H1 (cell line): ENCODE data around the gene SLC6A3. TPM values are rescaled to one million over a fixed set of nuclear protein-coding genes. Genes with fewer than 3 reads are reported as not detected.

Experiments used
- EP300 ChIP-seq, 2 experiments: IDR thresholded peaks; 1 replicate in 1 of 2; 2 replicates in 1 of 2; pipeline ENCODE4 v1.6.1; 2011 to 2012; ENCODE audit warnings: low read depth in 2 of 2, low read length in 2 of 2, mild to moderate bottlenecking in 2 of 2, borderline replicate concordance in 1 of 2, inconsistent platforms in 1 of 2, moderate library complexity in 1 of 2
- polyA plus RNA-seq, 7 experiments: library from polyadenylated mRNA; depleted of rRNA in 3 of 7; stranded (reverse) in 5 of 7; unstranded in 2 of 7; fragments of >200 nt in 5 of 7; fragments of 200-250 nt in 2 of 7; gene quantifications; 1 replicate in 5 of 7; 2 replicates in 1 of 7; 4 replicates in 1 of 7; pipeline versions ENCODE4 v1.2.1 to v1.2.3, GENCODE V29; 2011 to 2013; ENCODE audit warnings: missing spikeins in 2 of 7, mixed read lengths in 2 of 7
- total RNA-seq: library from RNA; stranded (reverse); fragmentation: NEBNext Ultra II Directional; extraction: Animal tissue kit (Norgen Biotek cat#: 25700); gene quantifications from 2 replicates; pipeline ENCODE4 v1.2.1, GENCODE V29; 2021

SLC6A3 gene
- total and polyA plus RNA-seq, 2 of the 8 experiments (the other 6 are each of a cell fraction or from before 2014, with no cell fraction given), result 0.48 to 0.91 TPM

DNA sequence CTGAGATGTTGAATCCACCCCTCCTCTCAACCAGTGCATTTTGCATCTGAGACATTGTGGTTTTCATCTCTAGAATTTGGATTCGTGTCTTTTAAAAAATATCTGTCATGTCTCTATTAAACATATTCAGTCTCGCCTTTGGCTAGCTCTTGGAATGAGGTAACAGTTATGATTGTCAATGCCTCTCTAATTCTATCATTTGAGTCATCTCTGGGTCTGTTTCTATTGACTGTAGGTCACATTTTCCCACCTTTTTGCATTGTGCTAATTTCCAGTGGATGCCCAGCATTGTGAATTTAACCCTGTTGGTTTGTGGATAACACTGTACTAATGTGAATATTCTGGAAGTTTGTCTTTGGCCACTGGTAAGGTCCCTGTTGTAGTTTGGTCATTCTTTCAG, 8.4 kb upstream of the SLC6A3 start (continued):
- TF ChIP-seq EP300 (IDR thresholded peaks at IDR 0.05; ENCODE audit: borderline replicate concordance in 1 of 2, low read depth in 2 of 2, low read length in 2 of 2), result no peak
